GM21526 (cell line): Measurements from ENCODE around the gene RSPO4.

ENCODE experiments used
- ATAC-seq: cut with Tn5 transposase; IDR thresholded peaks from one replicate; pipeline ENCODE4 v1.9.1; 2021; ENCODE audit warnings: moderate library complexity; ENCODE audit not compliant: unreplicated experiment, low FRiP score

RSPO4 gene

GRCh38 chr20:945841-946240 lies 56.3 kb downstream of the RSPO4 start:
- ATAC-seq: no peak

GRCh38 chr20:944774-945410 lies 57.2 kb downstream of the RSPO4 start:
- ATAC-seq: no peak

- no peak for ATAC-seq
Observed at GRCh38 chr20:944148-944547, 58.0 kb downstream of the RSPO4 start.

GRCh38 chr20:942611-943010 lies 59.5 kb downstream of the RSPO4 start:
- ATAC-seq: no peak

- ATAC-seq: no peak
Observed at GRCh38 chr20:940926-941325, 61.2 kb downstream of the RSPO4 start.

GRCh38 chr20:939606-940005 lies 62.5 kb downstream of the RSPO4 start:
- ATAC-seq: no peak

GRCh38 chr20:934186-934840 lies 67.8 kb downstream of the RSPO4 start:
- ATAC-seq: no peak

- no peak for ATAC-seq
Observed at GRCh38 chr20:933029-933428, 69.1 kb downstream of the RSPO4 start.

GRCh38 chr20:931401-931800 lies 70.7 kb downstream of the RSPO4 start:
- ATAC-seq: no peak

- no peak for ATAC-seq
Observed at GRCh38 chr20:926670-927069, 75.4 kb downstream of the RSPO4 start.

- ATAC-seq: no peak
Observed at GRCh38 chr20:925516-925915, 76.6 kb downstream of the RSPO4 start.

GRCh38 chr20:924639-925038 lies 77.5 kb downstream of the RSPO4 start:
- no peak for ATAC-seq

- ATAC-seq: no peak
Observed at GRCh38 chr20:922781-923180, 79.3 kb downstream of the RSPO4 start.

- no peak for ATAC-seq
Observed at GRCh38 chr20:921068-921467, 81.0 kb downstream of the RSPO4 start.

- ATAC-seq: no peak
Observed at GRCh38 chr20:920311-920710, 81.8 kb downstream of the RSPO4 start.

GRCh38 chr20:919491-919916 lies 82.6 kb downstream of the RSPO4 start:
- no peak for ATAC-seq

GRCh38 chr20:917416-917815 lies 84.7 kb downstream of the RSPO4 start:
- ATAC-seq: no peak

GRCh38 chr20:916825-917224 lies 85.3 kb downstream of the RSPO4 start:
- ATAC-seq: no peak

- ATAC-seq: no peak
Observed at GRCh38 chr20:916125-916799, 85.8 kb downstream of the RSPO4 start, which contains the start of gene ANGPT4. ANGPT4 (minus strand) TSS chr20:916334; CDS start chr20:916214, 120 bp downstream.

- no peak for ATAC-seq
Observed at GRCh38 chr20:914727-915498, 87.2 kb downstream of the RSPO4 start.

GRCh38 chr20:913306-913849 lies 88.7 kb downstream of the RSPO4 start:
- ATAC-seq: no peak
